Measurements from ENCODE around the gene CD180.

The CD180 gene

DNA sequence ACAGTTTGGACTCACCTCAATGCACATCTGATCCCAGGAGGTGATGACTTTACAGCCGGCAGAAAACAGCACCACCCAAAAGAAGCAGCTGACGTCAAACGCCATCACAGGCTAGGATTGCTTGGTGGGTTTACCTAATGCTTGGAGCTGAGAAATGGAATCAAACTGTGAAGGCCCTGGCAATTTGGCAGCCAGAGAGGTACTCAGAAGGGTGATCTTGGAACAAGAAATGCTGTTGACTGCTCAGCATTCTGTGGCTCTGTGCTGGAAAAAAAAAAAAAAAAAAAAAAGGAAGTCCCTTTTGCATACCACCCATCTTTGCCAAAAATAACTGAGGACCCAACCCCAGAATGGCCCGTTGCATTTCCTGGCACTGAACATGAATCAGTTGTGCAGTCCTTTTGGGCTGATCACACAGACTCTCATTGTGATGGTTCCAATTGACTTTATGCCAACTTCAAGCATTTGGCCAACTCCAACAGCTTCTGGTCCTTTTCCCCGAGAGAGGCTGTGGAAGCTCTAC is at the start of gene CD180:
Gene CD180, minus strand, starts transcription at position 263 of the 523 bp plus-strand sequence. Its CDS starts 158 bp downstream, at position 105.
- DNase-seq = no peak

DNA sequence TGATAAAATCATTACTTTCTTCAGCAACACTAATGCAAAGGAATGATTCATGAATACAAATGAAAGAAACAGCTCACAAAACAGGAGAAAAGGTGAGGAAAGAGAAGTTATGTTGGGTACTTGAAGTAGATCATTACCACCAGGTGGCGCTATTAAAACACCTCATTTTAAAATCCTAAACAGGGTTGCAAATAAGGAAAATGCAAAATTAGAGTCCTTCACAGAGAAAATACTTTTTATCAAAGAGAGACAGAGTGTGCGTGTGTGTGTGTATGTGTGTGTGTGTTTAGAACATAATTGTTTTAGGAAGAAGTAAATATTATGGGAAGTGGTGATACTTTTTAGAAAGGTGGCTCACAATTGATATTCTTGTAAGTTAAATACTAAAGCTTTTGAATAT is 49.5 kb upstream of the CD180 start:
- DNase-seq = no peak

DNA sequence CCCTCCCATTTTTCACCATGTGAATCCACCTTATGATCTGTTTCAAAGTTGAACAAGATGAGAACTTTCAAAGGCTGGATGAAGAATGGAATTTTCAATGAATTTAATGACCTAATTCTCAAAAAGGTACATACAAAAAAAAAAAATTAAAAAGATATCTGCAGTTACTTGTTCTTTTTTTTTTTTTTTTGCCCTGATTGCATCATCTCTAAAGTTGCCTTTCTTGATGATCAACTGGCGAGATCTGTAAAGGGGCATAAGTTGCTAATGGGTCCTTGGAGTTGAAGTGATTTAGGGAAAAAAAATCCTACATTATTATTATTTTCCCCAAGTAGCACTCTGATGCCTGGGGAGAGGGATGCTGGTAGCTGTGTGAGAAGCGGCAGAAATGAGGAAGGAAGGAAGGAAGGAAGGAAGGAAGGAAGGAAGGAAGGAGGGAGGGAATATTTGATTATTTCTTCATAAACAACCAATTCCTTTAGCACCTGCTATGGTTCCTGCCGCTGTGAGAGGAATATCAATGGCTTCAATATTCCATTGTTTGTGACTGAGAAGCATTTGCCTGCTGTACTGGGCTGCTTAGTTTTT is 48.8 kb upstream of the CD180 start:
- no peak for DNase-seq

DNA sequence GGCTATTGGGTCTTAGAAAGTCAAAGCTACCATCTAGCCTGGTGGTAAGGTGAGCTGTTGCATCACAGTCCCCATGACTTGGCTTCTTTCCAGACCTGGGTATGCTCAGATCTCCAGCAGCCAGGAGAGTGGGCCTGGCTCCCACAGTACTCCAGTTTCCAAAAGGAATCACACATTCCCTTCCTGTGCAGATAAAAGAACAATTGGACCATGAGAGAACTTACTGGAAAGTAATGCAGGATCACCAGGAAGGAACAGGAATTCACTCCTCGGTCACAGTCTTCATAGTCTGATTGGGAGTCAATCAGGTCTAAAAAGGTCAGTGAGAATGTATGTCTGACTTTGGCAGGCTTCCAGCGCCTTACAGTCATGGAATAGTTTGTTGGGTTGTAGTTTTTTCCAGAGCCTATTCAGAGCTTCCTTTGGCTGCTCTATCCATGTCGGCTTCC is 47.8 kb upstream of the CD180 start:
- no peak for DNase-seq

DNA sequence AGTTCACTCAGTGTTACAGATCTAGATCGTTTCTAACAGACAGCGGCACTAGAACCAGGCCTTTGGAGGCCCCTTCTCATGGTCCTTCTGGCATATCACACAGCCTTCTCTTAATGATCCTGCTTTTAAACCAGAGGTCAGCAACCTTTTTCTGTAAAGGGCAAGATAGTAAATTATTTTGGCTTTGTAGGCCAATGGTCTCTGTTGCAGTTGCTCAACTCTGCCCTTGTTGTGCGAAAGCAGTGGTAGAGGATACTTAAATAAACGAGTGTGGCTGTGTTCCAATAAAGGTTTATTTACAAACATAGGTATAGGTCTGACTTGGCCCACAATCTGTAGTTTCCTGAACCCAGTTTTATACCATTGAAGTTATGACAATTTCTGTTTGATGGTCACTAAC is 47.3 kb upstream of the CD180 start:
- no peak for DNase-seq

DNA sequence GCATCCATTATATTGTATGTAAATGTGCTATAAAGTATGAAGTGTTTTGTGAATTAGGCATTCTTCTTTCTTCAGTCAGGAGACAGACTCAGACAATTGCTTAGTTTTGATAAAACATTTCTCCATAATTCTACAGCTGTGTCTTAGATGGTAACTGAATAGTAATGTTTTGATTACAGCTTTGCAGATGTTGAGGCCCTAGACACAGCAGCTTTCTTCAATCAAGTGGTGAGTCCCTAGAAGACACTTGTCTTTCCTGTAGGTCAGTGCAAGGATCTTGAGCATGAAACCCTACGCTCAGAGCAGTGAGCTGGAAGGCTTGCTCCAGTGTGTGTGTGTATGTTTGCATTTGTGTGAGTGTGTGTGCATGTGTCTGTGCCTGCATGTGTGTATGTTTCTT is 46.8 kb upstream of the CD180 start:
- DNase-seq = no peak

DNA sequence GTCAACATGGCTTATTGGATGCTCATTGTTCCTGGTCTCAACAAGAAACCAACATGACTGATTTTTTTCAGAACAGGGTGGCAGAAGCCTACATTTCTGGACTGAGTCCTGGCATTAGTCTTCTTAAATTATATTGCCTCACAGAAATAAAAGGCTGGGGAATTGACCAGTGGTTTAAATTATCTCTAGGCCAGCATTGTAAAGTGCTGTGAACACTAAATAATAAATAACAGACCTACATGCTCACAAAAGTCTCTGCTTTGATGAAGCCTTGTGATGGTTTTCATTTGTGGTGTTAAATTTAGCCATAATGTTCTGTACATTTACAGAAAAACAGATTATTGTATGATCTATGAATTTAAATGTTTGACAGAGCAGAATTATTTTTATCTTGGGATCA is 44.7 kb upstream of the CD180 start:
- DNase-seq = no peak

DNA sequence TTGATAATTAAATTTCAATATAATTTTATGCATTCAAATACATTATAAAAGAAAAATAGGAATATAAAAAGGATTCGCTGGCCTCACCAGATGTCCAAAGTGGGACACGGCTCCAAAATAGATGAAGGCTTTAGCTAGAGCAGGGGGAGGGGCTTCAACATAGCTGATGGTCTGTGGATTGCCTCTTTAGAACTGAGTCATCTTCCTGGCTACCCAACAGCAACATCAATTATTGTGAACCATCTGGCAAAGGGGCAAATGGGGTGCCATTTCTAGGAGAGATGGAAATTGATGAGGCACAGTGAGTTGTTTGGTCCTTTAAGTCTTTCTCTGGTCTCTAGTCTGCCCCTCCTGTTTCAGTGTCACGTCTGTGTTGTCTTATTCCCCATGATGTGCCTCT is 44.2 kb upstream of the CD180 start:
- no peak for DNase-seq

DNA sequence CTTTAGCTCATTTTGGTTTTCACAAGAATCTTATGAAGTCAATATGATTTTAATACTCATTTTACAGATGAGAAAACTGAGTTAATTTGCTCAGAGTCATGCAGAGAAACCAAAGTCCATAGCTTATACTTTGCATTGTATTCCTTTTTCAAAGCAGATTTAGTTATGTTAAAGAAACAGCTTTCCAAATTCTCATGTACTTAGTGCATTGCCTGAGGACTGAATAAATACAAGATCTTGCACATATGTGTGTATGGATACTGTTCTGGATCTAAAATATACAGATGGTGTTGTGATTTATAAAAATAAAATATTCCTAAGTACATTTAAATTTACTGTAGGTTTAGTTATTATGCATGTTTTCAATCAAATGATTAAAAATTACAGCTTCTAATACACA is 43.5 kb upstream of the CD180 start:
- no peak for DNase-seq

DNA sequence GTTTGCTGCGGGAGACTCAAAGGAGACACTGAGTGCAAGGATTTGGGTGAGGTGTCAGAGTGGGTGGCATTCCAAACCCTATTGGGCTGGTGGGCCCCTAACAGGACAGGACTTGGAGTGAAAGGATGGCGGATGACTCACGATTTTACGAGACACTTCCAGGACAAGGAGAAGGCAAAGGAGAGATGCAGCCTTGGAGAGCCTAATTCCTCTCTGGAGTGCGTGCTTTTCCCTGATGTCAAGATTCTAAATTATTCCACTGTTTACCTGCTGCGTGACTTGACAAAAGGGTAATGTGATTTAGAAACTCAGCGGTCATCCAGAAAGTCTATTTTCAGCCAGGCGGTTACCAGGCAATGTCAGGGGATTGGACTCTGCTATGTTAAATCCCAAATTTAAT is 41.6 kb upstream of the CD180 start:
- no peak for DNase-seq

DNA sequence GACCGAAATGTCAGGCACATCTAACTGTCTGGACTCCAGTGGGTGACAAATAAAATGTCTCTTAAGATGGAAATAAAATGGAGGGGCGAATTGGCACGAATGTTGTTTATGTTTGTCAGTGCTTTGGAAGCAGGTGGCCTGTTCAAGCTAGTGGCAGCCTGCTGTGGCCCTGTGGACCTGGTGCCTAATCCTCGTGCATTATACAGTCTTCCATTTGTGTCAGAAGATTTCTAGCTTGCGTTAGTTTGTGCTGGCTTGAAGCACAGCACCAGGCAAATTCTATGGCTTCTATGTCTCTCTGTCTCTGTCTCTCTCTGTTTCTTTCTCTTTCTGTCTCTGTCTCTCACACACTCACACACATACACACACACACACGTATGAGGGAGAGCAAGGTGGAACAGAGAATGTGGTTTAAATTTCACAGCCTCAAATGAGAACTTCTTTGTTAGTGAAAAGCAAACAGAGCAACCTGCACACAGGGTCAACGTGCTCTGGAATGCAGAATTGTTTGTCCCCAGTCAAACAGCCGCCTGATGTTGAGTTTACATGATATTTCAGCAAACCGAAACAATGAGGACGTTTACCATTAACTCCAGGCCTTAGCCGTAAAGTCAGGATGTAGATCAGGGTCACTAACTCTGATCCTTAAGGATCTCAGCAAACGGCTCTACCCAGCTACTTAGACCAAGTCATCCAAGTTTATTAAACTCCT is 39.0 kb upstream of the CD180 start:
- no peak for DNase-seq

DNA sequence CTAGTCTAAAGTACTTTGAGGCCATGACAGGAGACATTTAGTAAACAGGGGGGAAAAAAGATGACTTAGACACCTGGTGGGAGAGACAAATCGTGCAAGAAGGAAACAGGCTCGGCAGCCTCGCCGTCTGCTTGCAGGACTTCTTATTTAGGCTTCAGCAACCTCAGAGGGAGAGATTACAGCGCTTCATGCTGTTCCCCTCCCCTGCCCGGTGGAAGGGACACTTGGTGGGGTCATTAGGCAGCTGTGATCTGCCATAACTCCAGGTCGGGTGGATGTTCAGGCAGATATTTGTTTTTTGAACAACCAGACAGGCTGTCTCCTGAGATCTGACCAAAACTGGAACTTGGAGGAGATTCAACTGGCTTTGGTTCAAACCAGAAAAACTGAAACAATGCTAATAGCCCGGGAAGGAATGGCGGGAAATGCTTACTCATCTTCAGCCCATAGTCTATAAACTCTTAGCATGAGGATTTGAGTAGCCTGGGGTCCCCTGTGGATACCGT is 38.1 kb upstream of the CD180 start:
- DNase-seq = no peak

DNA sequence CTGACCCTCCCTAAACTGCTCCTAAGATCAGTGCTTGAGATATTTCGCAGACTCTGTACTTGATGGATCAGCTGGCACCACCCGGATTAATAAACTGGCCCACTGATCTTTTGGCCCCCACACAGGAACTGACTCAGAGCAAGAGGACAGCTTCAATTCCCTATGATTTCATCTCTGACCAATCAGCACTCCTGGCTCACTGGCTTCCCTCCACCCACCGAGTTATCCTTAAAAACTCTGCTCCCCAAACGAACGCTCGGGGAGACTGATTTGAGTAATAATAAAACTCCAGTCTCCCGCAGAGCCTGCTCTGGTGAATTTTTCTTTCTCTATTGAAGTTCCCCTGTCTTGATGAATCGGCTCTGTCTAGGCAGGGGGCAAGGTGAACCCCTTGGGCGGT is 36.5 kb upstream of the CD180 start:
- DNase-seq = no peak

DNA sequence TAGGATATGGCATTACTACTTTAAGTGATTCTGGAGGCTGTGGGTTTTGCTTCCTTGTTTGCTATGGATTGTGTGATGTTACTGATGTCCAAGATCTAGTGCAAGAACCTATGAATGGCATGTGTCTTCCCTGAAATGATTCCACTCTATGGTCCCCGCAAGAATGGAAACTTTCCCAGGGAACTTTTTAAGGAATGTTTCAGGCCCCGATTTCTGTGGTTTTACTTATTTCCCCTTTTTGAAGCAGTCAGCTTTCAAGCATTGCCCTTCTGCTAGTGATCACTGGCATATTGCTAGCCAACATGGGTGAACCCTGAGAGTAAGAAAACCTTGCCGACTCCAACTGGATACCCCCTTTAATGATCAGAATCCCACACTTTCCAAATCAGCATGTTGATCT is 26.6 kb upstream of the CD180 start:
- no peak for DNase-seq

DNA sequence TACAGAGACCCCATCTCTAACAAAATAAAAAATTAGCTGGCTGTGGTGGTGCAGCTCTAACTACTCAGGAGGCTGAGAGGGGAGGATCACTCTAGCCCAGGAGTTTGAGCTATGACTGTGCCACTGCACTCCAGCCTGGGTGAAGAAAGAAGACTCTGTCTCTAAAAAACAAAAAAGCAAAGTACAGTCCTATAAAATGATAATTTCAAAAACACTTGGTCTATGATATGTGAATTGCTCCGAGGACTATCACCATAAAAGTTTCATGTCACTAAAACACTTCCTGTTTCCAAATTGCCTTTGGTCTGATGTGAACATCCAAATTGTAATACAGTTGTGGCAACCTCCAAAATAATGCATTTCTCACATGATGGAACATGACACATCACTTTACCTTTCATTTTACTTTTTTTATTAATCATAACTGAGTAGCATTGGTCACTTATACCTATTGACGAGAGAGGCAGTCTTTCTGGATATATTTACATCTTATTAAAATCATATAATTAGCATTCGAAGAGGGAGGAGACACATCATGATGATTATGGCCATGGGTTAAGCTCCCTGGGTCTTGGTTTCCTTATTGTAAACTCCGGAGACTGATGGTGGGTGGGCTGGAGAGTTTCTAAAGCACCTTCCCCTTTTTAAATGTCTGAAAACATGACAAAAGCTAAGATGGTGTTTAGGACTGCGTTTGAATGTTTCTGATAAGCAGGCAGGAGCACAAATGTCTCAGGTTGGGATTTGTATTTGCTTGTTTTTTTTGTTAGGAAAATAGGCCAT is 25.8 kb upstream of the CD180 start:
- no peak for DNase-seq

DNA sequence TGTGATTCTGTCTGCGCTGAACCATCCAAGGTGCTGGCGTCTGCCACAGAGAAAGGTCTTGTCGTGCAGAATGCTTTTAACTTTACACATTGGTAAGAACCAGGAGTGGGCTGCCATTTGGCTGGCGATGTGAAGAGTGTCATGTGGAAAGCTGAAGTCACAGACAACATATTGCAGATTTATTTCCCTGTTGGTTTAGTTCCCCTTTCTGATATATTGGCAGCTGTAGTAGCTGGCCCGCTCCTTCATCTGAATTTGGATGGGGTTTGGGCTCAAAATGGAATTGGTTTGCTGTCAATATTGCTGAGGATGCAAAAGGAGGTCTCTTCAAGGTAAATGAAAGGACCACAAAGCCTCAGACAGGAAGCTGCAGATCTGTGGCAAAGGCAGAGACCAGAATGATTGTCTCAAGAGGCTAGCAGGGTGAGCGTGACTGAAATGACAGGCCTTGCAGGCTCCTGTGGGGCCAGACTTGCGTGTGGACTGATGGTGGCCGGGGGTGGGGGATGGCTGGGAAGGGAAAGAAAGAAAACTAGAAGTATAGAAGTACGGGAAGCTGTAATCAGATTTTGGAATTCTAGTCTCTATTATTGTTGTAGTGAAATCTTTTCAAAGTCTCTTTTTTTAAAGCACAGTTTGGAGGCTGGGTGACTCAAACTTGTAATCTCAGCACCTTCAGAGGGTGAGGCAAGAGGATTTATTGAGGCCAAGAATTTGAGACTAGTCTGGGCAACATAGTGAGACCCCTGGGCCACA is 25.1 kb upstream of the CD180 start:
- DNase-seq = no peak

DNA sequence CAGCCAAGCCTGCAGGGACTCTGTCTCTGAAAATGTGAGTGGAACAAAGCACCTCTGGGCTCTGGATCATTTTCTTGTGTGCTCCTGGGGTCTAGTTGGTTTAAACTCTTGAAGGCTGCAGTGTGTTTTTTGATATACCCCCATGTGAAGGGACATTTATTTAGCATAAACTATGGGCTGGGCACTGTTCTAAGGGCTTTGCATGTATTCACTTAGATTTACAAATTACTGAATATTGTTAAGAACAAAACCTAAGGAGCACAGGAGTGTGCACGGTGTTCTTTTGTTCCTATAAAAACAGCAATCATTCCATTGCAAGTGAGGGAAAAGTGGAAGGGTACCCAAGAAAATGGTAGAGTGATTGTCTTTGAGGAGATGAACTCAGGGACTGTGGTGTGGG is 20.0 kb upstream of the CD180 start:
- DNase-seq = no peak

DNA sequence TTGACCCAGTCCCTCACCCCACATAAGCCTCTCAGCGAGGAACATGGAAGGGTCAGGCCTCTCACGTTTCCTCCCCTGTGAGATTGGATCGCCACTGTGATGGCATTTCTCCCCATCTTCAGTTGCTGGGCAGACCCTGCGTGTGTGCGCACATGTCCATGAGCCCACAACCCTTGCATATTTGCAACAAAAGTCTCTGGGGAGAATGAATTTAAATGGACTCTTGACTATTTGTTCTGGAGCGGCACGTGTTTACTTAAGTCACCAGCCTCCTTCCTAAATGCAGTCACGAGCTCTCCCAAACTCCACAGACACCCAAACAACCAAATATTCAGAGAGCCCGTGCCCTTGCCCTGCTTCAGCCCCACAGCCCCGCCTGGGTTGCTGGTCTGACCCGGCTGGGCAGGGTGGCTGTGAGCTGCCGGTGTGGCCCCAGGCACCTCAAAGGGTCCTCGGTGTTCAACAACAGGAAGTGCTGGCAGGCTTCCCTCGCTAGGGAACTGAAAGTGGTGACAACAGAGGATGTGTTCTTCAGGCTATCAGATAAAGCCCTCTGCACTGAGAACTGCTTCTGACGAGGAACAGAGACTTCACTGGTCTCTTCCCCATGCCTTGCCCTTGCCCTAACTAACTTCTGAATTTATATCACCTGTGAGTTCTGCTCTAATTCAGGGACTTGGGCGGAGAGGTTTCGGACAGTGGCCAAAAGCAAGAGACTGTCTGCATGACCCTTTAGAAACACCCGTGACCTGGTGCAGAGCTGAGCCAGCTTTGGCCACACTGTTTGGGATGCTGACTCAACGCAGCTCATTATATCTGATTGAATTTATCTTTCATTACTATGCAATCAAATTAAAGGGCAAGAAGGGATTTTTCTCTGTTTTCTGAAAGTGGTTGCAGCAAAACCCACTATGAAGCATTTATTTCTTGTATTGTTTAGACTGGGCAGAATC is 19.2 kb upstream of the CD180 start:
- no peak for DNase-seq

DNA sequence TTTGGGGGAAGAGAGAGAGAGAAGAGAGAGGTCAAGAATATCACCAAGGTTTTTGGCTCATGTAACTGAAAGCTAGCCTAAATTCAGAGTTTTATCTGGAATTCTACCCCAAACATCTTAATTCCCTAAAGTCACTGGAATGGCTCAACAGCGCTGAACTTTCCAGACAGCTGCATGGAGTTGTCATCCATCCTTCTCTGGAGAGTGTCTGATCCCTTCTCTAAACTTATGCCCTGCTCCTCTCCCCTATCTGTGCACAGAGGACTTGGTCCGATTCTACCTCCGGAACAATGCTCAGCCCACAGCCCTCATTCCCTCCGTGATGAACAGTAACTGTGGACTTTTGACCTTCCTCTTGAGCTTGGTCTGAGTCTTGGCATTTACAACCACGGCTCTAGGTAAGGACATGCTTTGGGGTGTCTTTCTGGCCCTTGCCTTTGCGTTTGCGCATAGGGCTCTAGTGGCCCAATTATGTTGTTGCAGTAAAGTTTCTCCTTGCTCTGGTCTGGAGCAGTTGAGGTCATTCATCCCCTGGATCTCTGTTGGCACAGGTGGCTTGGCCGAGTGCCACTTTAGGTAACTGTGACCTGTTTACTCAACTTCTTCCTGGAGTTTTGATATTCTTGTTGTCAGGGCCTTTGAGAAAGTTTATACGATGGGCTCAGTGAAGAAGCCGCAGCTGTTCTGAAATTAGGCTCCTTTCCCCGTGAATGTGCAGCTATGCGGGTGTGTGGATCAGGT is 18.3 kb upstream of the CD180 start:
- DNase-seq = no peak

DNA sequence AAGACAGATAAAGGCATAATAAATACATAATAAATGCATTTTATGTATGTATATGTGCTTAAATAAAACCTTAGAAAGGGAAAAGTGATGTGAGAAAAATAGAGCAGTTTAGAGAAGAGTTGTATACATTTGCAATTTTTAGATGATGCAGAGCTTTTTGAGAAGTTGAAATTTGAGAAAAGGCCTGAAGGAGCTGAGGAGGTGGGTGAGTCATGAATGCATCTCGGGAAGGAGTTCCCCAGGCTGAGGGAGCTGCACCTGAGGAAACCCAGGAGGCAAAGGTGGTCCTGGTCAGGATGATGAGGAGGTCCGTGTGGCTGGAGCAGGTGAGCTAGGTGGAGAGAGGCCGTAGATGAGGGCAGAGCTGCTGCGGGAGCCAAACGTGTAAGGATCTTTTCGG is 17.4 kb upstream of the CD180 start:
- no peak for DNase-seq

DNA sequence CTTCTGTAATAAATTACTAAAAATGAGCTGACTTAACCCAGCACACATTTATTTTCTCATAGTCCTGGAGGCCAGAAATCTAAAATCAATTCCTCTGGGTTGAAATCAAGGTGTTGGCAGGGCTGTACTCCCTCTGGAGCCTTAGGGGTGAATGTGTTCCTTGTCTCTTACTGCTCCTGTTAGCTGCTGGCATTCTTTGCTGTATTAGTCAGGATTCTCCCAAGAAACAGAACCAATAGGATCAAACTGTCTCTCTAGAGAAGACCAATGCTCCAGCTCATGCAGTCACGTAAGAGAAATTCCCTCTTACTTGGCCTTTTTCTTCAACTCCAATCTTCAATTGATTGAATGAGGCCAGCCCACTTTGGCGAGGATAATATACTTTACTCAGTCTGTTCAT is 15.3 kb upstream of the CD180 start:
- no peak for DNase-seq
